ENCODE results near the gene CHCHD10.

Gene CHCHD10

DNA sequence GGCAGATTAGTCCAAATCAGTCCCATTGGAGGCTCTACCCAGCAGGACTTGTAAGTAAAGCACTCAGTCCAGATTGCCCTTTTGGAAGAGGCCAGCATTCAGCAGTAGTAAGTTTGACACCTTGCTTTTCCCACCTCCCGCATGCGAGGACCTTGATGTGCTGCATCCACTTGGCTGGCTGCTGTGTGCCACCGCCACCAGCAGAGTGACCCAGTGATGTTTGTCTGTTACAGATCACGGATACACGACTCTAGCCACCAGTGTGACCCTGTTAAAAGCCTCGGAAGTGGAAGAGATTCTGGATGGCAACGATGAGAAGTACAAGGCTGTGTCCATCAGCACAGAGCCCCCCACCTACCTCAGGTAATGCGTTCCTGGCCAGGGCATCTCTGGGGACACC, 25.6 kb upstream of the CHCHD10 start:
- H3K27ac ChIP-seq = no peak overlapping the region
- POLR2A ChIA-PET (ENCODE audit: low non-redundant PET) = interaction anchor here (0.7 kb wide), 1 partner anchor 36 kb away, joined by 5 read pairs; no protein-coding TSS in a partner anchor
- no peak for DNase-seq (ENCODE audit: low spot score)
- CTCF ChIA-PET = no interaction called here
- TF ChIP-seq, protein P1, sequence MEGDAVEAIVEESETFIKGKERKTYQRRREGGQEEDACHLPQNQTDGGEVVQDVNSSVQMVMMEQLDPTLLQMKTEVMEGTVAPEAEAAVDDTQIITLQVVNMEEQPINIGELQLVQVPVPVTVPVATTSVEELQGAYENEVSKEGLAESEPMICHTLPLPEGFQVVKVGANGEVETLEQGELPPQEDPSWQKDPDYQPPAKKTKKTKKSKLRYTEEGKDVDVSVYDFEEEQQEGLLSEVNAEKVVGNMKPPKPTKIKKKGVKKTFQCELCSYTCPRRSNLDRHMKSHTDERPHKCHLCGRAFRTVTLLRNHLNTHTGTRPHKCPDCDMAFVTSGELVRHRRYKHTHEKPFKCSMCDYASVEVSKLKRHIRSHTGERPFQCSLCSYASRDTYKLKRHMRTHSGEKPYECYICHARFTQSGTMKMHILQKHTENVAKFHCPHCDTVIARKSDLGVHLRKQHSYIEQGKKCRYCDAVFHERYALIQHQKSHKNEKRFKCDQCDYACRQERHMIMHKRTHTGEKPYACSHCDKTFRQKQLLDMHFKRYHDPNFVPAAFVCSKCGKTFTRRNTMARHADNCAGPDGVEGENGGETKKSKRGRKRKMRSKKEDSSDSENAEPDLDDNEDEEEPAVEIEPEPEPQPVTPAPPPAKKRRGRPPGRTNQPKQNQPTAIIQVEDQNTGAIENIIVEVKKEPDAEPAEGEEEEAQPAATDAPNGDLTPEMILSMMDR (conservative IDR thresholded peaks at IDR 0.05; ENCODE audit: low read depth) = no peak

- TF ChIP-seq, protein P1 (conservative IDR thresholded peaks at IDR 0.05; ENCODE audit: low read depth) = no peak
- ChIA-PET CTCF (interaction anchor here (0.6 kb wide), 1 partner anchor 22 kb away, joined by 4 read pairs; no protein-coding TSS in a partner anchor), POLR2A (ENCODE audit: low non-redundant PET) (no interaction called here)
- no peak for DNase-seq (ENCODE audit: low spot score)
- H3K27ac ChIP-seq = no peak overlapping the region; the same call in 1 of the 2 replicates
These were observed 24.2 kb upstream of the CHCHD10 start for GRCh38 chr22:23791738-23792645.

DNA sequence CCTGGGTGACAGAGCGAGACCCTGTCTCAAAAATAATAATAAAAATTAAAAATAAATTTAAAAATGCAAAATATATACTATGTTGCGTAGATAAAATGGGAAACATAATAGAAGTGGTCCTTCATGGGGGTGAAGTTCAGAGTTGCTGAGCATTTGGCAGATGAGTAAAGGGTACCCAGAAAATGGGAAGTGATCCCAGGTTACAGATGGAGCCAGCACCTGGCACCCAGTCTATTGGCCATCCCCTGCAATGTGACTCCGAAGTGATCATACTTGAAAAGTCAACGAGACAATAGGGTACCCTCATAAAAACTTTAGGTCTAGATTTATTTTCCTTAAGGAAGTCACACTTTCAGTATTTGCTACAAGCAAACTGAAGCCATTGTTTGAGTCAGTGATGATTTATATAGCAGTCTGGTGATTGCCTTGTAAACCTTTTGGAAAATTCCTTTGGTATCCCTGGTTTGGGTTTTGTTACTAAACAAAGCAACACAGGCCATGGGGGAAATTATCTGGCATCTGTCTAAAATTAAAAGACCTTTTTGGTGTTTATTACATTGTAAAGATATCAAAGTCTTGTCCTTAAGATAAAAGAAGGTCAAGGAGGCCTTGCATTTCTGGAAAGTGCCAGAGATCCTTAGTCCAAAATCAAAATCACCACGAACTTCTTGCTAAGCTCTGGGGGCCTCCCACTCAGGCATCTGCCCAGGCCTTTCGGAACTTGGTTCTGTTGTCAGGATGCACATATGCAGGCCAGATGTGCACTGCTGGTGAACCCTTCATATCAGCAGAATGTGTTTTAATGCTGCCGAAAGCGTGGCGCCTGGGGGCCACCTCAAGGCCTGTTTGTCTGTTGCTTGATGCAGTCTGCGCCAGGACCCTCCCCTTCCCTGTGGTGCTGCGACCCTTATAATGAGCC, 23.3 kb upstream of the CHCHD10 start:
- ChIA-PET CTCF (no interaction called here), POLR2A (ENCODE audit: low non-redundant PET) (no interaction called here)
- no peak for DNase-seq (ENCODE audit: low spot score)
- no peak overlapping the region for H3K27ac ChIP-seq
- TF ChIP-seq, protein P1 (conservative IDR thresholded peaks at IDR 0.05; ENCODE audit: low read depth) = no peak

DNA sequence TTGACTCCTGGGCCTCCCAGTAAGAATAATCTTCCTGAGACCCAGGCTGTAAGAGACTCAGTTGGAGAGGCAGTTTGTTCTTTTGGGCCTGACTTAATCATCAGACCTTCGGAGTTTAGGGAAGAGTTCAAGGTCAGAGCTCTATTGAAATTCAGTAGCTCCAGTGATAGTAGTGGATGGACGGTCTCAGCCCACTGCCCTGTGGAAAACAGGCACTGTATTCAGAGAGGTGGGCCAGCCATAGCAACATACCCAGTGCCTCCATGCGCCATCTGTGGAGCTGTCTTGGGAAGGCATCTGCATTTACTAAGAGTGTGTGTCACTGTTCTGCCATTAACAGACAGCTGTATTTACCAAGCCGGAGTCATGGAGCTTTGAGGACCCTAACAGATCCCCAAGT, 21.9 kb upstream of the CHCHD10 start:
- ChIA-PET POLR2A (ENCODE audit: low non-redundant PET) (no interaction called here), CTCF (interaction anchor here (2.0 kb wide), 1 partner anchor 22 kb away, joined by 7 read pairs; the partner anchor contains the start of gene CHCHD10)
- DNase-seq (ENCODE audit: low spot score) = no peak
- TF ChIP-seq, protein P1 (conservative IDR thresholded peaks at IDR 0.05; ENCODE audit: low read depth) = no peak
- H3K27ac ChIP-seq = no peak overlapping the region

- ChIA-PET POLR2A (ENCODE audit: low non-redundant PET) (no interaction called here), CTCF (interaction anchor here (0.6 to 2.0 kb wide), 2 partner anchors 22 to 498 kb away, joined by 3 to 7 read pairs; partner anchors contain the start of gene CHCHD10)
- H3K27ac ChIP-seq = no peak overlapping the region
- TF ChIP-seq, protein P1 (conservative IDR thresholded peaks at IDR 0.05; ENCODE audit: low read depth) = no peak
- DNase-seq (ENCODE audit: low spot score) = no peak
These were observed 21.3 kb upstream of the CHCHD10 start for GRCh38 chr22:23789121-23789520.

DNA sequence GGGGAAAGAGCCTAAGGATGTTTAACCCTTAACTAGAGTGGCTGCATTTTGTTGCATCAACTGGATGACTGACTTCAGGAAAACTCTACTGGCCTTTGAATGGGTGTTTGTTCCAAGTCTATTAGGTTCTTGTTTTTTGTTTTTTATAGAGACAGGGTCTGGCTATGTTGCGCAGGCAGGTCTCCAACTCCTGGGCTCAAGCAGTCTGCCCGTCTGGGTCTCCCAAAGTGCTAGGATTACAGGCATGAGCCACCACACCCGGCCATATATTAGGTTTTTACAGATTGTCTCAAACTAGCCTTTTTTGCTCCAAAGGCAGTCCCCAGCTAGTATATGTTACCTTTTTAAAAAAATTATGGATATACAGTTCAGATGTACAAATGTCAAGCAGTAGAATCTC, 20.1 kb upstream of the CHCHD10 start:
- H3K27ac ChIP-seq = peak overlapping the region; percentile 98; the same call in 1 of the 2 replicates
- TF ChIP-seq, protein P1 (conservative IDR thresholded peaks at IDR 0.05; ENCODE audit: low read depth) = no peak
- no peak for DNase-seq (ENCODE audit: low spot score)
- POLR2A ChIA-PET (ENCODE audit: low non-redundant PET) = no interaction called here
- CTCF ChIA-PET = no interaction called here
